ENCODE results near the gene RRAGA. TPM values are rescaled to one million over a fixed set of nuclear protein-coding genes. Genes with fewer than 3 reads are reported as not detected.
"Not testable (repeated sequence)": the region's sequence is repeated elsewhere in the genome, so short reads cannot be mapped to it uniquely, and the experiment has no call there.

The RRAGA gene
- total and polyA plus RNA-seq, 8 donors = 16.4 to 42.4 (median 28.2) TPM

- Histone ChIP-seq H3K27ac (no peak overlapping the region), H3K4me3 (no peak overlapping the region), H3K27me3 (no peaks in the 10 kb centered on the region), H3K9me3 (no peaks in the 10 kb centered on the region), H3K36me3 (peaks cover 0 to 10% (median 6%) of the 10 kb centered on the region in 3 donors), H3K4me1 (no peaks in the 10 kb centered on the region)
- 96 to 97% methylated on average over 2 of the region's 2 CpGs for WGBS, 2 donors
- no peak for TF ChIP-seq CTCF (IDR thresholded peaks at IDR 0.05)
- intact Hi-C loops (cut with DNase I) = no loop called here
- ATAC-seq (no peak), FAIRE-seq (no peak), DNase-seq (no peak)
Observed at GRCh38 chr9:19074229-19074628, 25.0 kb downstream of the RRAGA start.

- Histone ChIP-seq H3K4me3 (no peak overlapping the region), H3K36me3 (peaks cover 0 to 10% (median 6%) of the 10 kb centered on the region in 3 donors), H3K27me3 (no peaks in the 10 kb centered on the region), H3K9me3 (no peaks in the 10 kb centered on the region), H3K4me1 (no peaks in the 10 kb centered on the region), H3K27ac (no peak overlapping the region)
- TF ChIP-seq CTCF (IDR thresholded peaks at IDR 0.05) = no peak
- FAIRE-seq (no peak), ATAC-seq (no peak), DNase-seq (no peak)
- WGBS, 2 donors = 61 to 68% methylated on average over 1 of the region's 1 CpG
- intact Hi-C loops (cut with DNase I) = no loop called here
Observed at GRCh38 chr9:19074836-19075235, 25.6 kb downstream of the RRAGA start.

GRCh38 chr9:19085295-19085694 lies 36.1 kb downstream of the RRAGA start:
- Histone ChIP-seq H3K4me3 (no peak overlapping the region), H3K9me3 (no peaks in the 10 kb centered on the region), H3K27me3 (no peaks in the 10 kb centered on the region), H3K4me1 (no peaks in the 10 kb centered on the region), H3K27ac (no peak overlapping the region), H3K36me3 (peaks cover 4 to 19% (median 11%) of the 10 kb centered on the region in 3 donors)
- intact Hi-C loops (cut with DNase I) = loop anchor here in 1 of 3 donors (10.0 kb wide), 1 partner anchor 90 kb away; no protein-coding TSS in a partner anchor
- FAIRE-seq (no peak), DNase-seq (no peak), ATAC-seq (peak in 3 of 4 donors; percentile 67 to 73 (median 69))
- WGBS, 2 donors = 33 to 43% methylated on average over 2 of the region's 2 CpGs
- no peak for TF ChIP-seq CTCF (IDR thresholded peaks at IDR 0.05)

- H3K27ac ChIP-seq = no peak overlapping the region
- ATAC-seq = no peak
- H3K27me3 ChIP-seq = no peaks in the 10 kb centered on the region
- DNase-seq = no peak
- 76 to 87% methylated on average over 6 of the region's 6 CpGs for WGBS, 2 donors
- peaks cover 4 to 33% (median 16%) of the 10 kb centered on the region in 3 donors for H3K36me3 ChIP-seq
- no peaks in the 10 kb centered on the region for H3K9me3 ChIP-seq
- no peaks in the 10 kb centered on the region for H3K4me1 ChIP-seq
- intact Hi-C loops (cut with DNase I) = loop anchor here in 1 of 3 donors (10.0 kb wide), 1 partner anchor 87 kb away; no protein-coding TSS in a partner anchor
- no peak for FAIRE-seq
- H3K4me3 ChIP-seq = no peak overlapping the region
- TF ChIP-seq CTCF (IDR thresholded peaks at IDR 0.05) = no peak
Observed at GRCh38 chr9:19087106-19088000, 38.1 kb downstream of the RRAGA start.

- H3K4me3 ChIP-seq; ATAC-seq; H3K4me1 ChIP-seq; H3K9me3 ChIP-seq; intact Hi-C loops (cut with DNase I); DNase-seq; H3K27me3 ChIP-seq; FAIRE-seq; H3K27ac ChIP-seq: not testable (repeated sequence)
- peaks cover 0 to 15% (median 9%) of the 10 kb centered on the region in 3 donors for H3K36me3 ChIP-seq
Observed at GRCh38 chr9:19097431-19097830, 48.2 kb downstream of the RRAGA start.

Other genes with a start within 250 kb of the RRAGA start
- under 1 TPM in 4 of 6 donors, not detected in 2; 0.08 to 0.51 (median 0.28) TPM for gene SAXO1, start 16.2 kb upstream of the RRAGA start, total RNA-seq
- under 1 TPM; 0.08 to 0.09 TPM for gene SAXO1, start 16.2 kb upstream of the RRAGA start, polyA plus RNA-seq
- 1 to 10 TPM; 2.1 to 5.1 (median 2.9) TPM for gene HAUS6, start 53.5 kb downstream of the RRAGA start, total RNA-seq
- 1 to 10 TPM; 1.7 to 2.8 TPM for gene HAUS6, start 53.5 kb downstream of the RRAGA start, polyA plus RNA-seq
- gene PLIN2, start 78.1 kb downstream of the RRAGA start, total RNA-seq = 10 to 100 TPM in 3 of 6 donors, 1 to 10 TPM in 3; 7.9 to 17.1 (median 12.3) TPM
- 10 to 100 TPM; 11.7 TPM for gene PLIN2, start 78.1 kb downstream of the RRAGA start, polyA plus RNA-seq
- 10 to 100 TPM; 12.1 to 36.2 (median 19.8) TPM for gene DENND4C, start 181.3 kb downstream of the RRAGA start, total RNA-seq
- 1 to 10 TPM; 4.6 to 9.0 TPM for gene DENND4C, start 181.3 kb downstream of the RRAGA start, polyA plus RNA-seq